GM19351 (cell line): ENCODE results near the gene PALM2AKAP2.

ENCODE experiments used
- ATAC-seq: cut with Tn5 transposase; IDR thresholded peaks from one replicate; pipeline ENCODE4 v1.9.1; 2021; ENCODE audit warnings: mild to moderate bottlenecking, moderate library complexity; ENCODE audit not compliant: unreplicated experiment

The PALM2AKAP2 gene

GRCh38 chr9:109771796-109772531 is 8.0 kb upstream of the PALM2AKAP2 start:
- no peak for ATAC-seq

GRCh38 chr9:109775516-109775915 is 4.5 kb upstream of the PALM2AKAP2 start:
- ATAC-seq = no peak

GRCh38 chr9:109776391-109776790 is 3.6 kb upstream of the PALM2AKAP2 start:
- no peak for ATAC-seq

GRCh38 chr9:109780453-109781033 is 545 bp downstream of the PALM2AKAP2 start:
- no peak for ATAC-seq

GRCh38 chr9:109781086-109781485 is 1.1 kb downstream of the PALM2AKAP2 start:
- ATAC-seq = no peak

- ATAC-seq = no peak
Observed at GRCh38 chr9:109781541-109782197, 1.7 kb downstream of the PALM2AKAP2 start.

GRCh38 chr9:109787735-109788134 is 7.7 kb downstream of the PALM2AKAP2 start:
- ATAC-seq = no peak

GRCh38 chr9:109789556-109789955 is 9.6 kb downstream of the PALM2AKAP2 start:
- no peak for ATAC-seq

GRCh38 chr9:109789971-109790370 is 10.0 kb downstream of the PALM2AKAP2 start:
- no peak for ATAC-seq

- ATAC-seq = no peak
Observed at GRCh38 chr9:109791003-109791677, 11.1 kb downstream of the PALM2AKAP2 start.

GRCh38 chr9:109791747-109792146 is 11.7 kb downstream of the PALM2AKAP2 start:
- ATAC-seq = no peak

- ATAC-seq = no peak
Observed at GRCh38 chr9:109792951-109793546, 13.1 kb downstream of the PALM2AKAP2 start.

- no peak for ATAC-seq
Observed at GRCh38 chr9:109793921-109794320, 13.9 kb downstream of the PALM2AKAP2 start.

- no peak for ATAC-seq
Observed at GRCh38 chr9:109794361-109795012, 14.5 kb downstream of the PALM2AKAP2 start.

GRCh38 chr9:109795613-109796012 is 15.6 kb downstream of the PALM2AKAP2 start:
- no peak for ATAC-seq

- no peak for ATAC-seq
Observed at GRCh38 chr9:109796078-109796477, 16.1 kb downstream of the PALM2AKAP2 start.

- no peak for ATAC-seq
Observed at GRCh38 chr9:109797006-109797405, 17.0 kb downstream of the PALM2AKAP2 start.

- no peak for ATAC-seq
Observed at GRCh38 chr9:109797509-109797908, 17.5 kb downstream of the PALM2AKAP2 start.

- ATAC-seq = no peak
Observed at GRCh38 chr9:109799141-109799540, 19.1 kb downstream of the PALM2AKAP2 start.

GRCh38 chr9:109799792-109800191 is 19.8 kb downstream of the PALM2AKAP2 start:
- ATAC-seq = no peak

- no peak for ATAC-seq
Observed at GRCh38 chr9:109801484-109801883, 21.5 kb downstream of the PALM2AKAP2 start.
